HepG2 (cell line): Measurements from ENCODE around the gene SRRM4. TPM values are rescaled to one million over a fixed set of nuclear protein-coding genes. Genes with fewer than 3 reads are reported as not detected.

Source experiments
- ATAC-seq: fragments of 200-7000 bp; cut with Tn5 transposase; 3 replicates; pipeline ENCODE4 v1.9.1; 2020; ENCODE audit warnings: mild to moderate bottlenecking, moderate library complexity
- BruUV-seq: library from RNA; stranded (reverse); fragments of 400-500 nt; replicated peaks from 2 replicates; lab custom pipeline; 2021; lab: Mats Ljungman, UMichigan
- CTCF ChIA-PET: fragments of 300-600 bp; formaldehyde crosslinking; extraction: SDS; loops from one replicate; lab custom pipeline; 2021; ENCODE audit warnings: low total read pairs, inconsistent platforms, low intra/inter-chr PET ratio; lab: Yijun Ruan, JAX
- POLR2A ChIA-PET: fragments of 350-600 bp; sonication (Branson Sonifier 250); formaldehyde crosslinking; loops from one replicate; lab custom pipeline; 2020; ENCODE audit warnings: antibody characterized with exemption, inconsistent platforms; lab: Yijun Ruan, JAX
- DNase-seq: peaks from one replicate; pipeline ENCODE4 v3.0.0-alpha.2; 2015; ENCODE audit warnings: low spot score
- FAIRE-seq: peaks from 3 replicates; lab custom pipeline; 2011; peaks lifted over from hg19 to GRCh38; lab: Jason Lieb, UNC
- H2AFZ ChIP-seq: one replicate; pipeline ENCODE4 v1.6.1; 2011; ENCODE audit warnings: low read length, inconsistent platforms
- H3K27ac ChIP-seq: fragments of 300-600 bp; 3 replicates; pipeline ENCODE4 v1.8.0; 2011; ENCODE audit warnings: mixed run types, mild to moderate bottlenecking, mixed read lengths, low read length, inconsistent platforms; ENCODE audit not compliant: insufficient read depth; ENCODE audit errors: extremely low read length
- H3K27me3 ChIP-seq, 2 experiments: fragments of 200-600 bp in 1 of 2; 2 replicates in 1 of 2; 3 replicates in 1 of 2; pipeline versions ENCODE4 v1.6.0 to v1.8.0; 2011; ENCODE audit warnings: low read length in 2 of 2, mild to moderate bottlenecking in 2 of 2, moderate library complexity in 2 of 2, inconsistent platforms in 1 of 2; ENCODE audit not compliant: insufficient read depth in 2 of 2, control insufficient read depth in 1 of 2
- H3K36me3 ChIP-seq, 2 experiments: fragments of 200-600 bp in 1 of 2; replicated peaks in 1 of 2; 2 replicates in 1 of 2; 3 replicates in 1 of 2; pipeline versions ENCODE4 v1.5.1 to v1.8.0; 2011; ENCODE audit warnings: low read length in 2 of 2, inconsistent platforms in 1 of 2; ENCODE audit not compliant: insufficient read depth in 2 of 2, control insufficient read depth in 1 of 2
- H3K4me1 ChIP-seq: 2 replicates; pipeline ENCODE4 v1.5.1; 2012; ENCODE audit warnings: low read length, inconsistent platforms; ENCODE audit not compliant: insufficient read depth
- H3K4me2 ChIP-seq: 2 replicates; pipeline ENCODE4 v1.6.0; 2011; ENCODE audit warnings: low read depth, low read length, inconsistent platforms
- H3K4me3 ChIP-seq, 3 experiments: fragments of 200-600 bp in 1 of 3; sonication (generic), shearing (Covaris generic) in 1 of 3; replicated peaks in 1 of 3; 2 replicates each; pipeline ENCODE4 v1.5.1; 2011 to 2016; ENCODE audit warnings: low read length in 3 of 3, inconsistent platforms in 2 of 3, low read depth in 2 of 3, mild to moderate bottlenecking in 2 of 3, control low read depth in 1 of 3, mixed read lengths in 1 of 3; ENCODE audit not compliant: insufficient read depth in 1 of 3
- H3K79me2 ChIP-seq: one replicate; pipeline ENCODE4 v1.6.1; 2011; ENCODE audit warnings: low read length, inconsistent platforms; ENCODE audit not compliant: insufficient read depth
- H3K9ac ChIP-seq: 2 replicates; pipeline ENCODE4 v1.6.0; 2011; ENCODE audit warnings: mild to moderate bottlenecking, low read depth, low read length, inconsistent platforms; ENCODE audit not compliant: insufficient read depth
- H3K9me3 ChIP-seq: 2 replicates; pipeline ENCODE4 v1.5.1; 2012; ENCODE audit warnings: mild to moderate bottlenecking, low read length
- H4K20me1 ChIP-seq: 2 replicates; pipeline ENCODE4 v1.6.0; 2011; ENCODE audit warnings: inconsistent platforms, mild to moderate bottlenecking, low read length, moderate library complexity; ENCODE audit not compliant: insufficient read depth
- HMGXB4 ChIP-seq, 2 experiments: sonication (generic) in 1 of 2; formaldehyde crosslinking in 1 of 2; IDR thresholded peaks; 2 replicates each; pipeline versions ENCODE4 v1.4.0 to v1.6.1; 2018 to 2020; ENCODE audit warnings: missing genetic modification reagents in 2 of 2, borderline replicate concordance in 1 of 2, low read depth in 1 of 2, mild to moderate bottlenecking in 1 of 2, missing biosample characterization in 1 of 2
- MIER2 ChIP-seq: IDR thresholded peaks from 2 replicates; pipeline ENCODE4 v1.6.1; 2016; ENCODE audit warnings: missing biosample characterization, missing genetic modification reagents
- REPIN1 ChIP-seq: sonication (generic); formaldehyde crosslinking; IDR thresholded peaks from 2 replicates; pipeline ENCODE4 v1.8.0; 2022; ENCODE audit warnings: missing genetic modification reagents, low read depth, mild to moderate bottlenecking, borderline replicate concordance
- SRSF9 ChIP-seq: fragments of 200-400 bp; formaldehyde crosslinking; IDR thresholded peaks from 2 replicates; pipeline ENCODE4 v1.6.1; 2018; ENCODE audit warnings: borderline replicate concordance, mild to moderate bottlenecking, low read depth, low read length; ENCODE audit not compliant: insufficient read depth, poor library complexity, severe bottlenecking
- ZFP36 ChIP-seq: fragments of 150-350 bp; IDR thresholded peaks from 2 replicates; pipeline ENCODE4 v1.6.1; 2018; ENCODE audit warnings: borderline replicate concordance, low read length, low read depth; ENCODE audit not compliant: partially characterized antibody
- WGBS: methylation state at CpG from one replicate; pipeline ENCODE4 v1.1.6; 2017; ENCODE audit warnings: low lambda C conversion rate; 5-methylcytosine and 5-hydroxymethylcytosine counted together
- in situ Hi-C: cut with HindIII; loops from 2 replicates; pipeline ENCODE4 v1.10.0; 2017; ENCODE audit warnings: low pct_unique_long_range_greater_than_20kb; ENCODE audit not compliant: extremely low pct_ligation_motif_present
- intact Hi-C: fragments of 100-400 bp; cut with micrococcal nuclease; formaldehyde crosslinking; loops from one replicate; pipeline ENCODE4 v1.10.0; 2022; ENCODE audit not compliant: unreplicated experiment
- polyA plus RNA-seq, 8 experiments: library from polyadenylated mRNA; depleted of rRNA in 3 of 8; stranded (reverse) in 7 of 8; unstranded in 1 of 8; fragments of >200 nt; fragmentation: Illumina TruSeq in 4 of 8; extraction: Trizol in 4 of 8; gene quantifications; 2 replicates each; pipeline versions ENCODE4 v1.2.1 to v1.2.3, GENCODE V29; 2011 to 2016; ENCODE audit warnings: low read depth in 4 of 8, missing spikeins in 1 of 8, mixed read lengths in 1 of 8; ENCODE audit not compliant: insufficient read depth in 1 of 8
- total RNA-seq, 5 experiments: library from RNA; depleted of rRNA; stranded (reverse); fragments of >200 nt; fragmentation: Illumina TruSeq; extraction: Trizol; gene quantifications; 2 replicates each; pipeline ENCODE4 v1.2.3, GENCODE V29; 2016; ENCODE audit warnings: low read depth in 1 of 5
- TF ChIP-seq, protein P1 (sequence below): sonication (generic); formaldehyde crosslinking; IDR thresholded peaks from 2 replicates; pipeline ENCODE4 v1.4.0; 2020; ENCODE audit warnings: missing genetic modification reagents, borderline replicate concordance

Gene SRRM4
- total and polyA plus RNA-seq, 2 of the 13 experiments (the other 11 are each of a cell fraction or from before 2014, with no cell fraction given), result not detected

GRCh38 chr12:118982984-118983761, 1.8 kb downstream of the SRRM4 start:
- WGBS, result 9% methylated on average over 7 of the region's 7 CpGs

More at GRCh38 chr12:118982984-118983761, 1.8 kb downstream of the SRRM4 start:
- Histone ChIP-seq H3K27me3 (peaks cover 4 to 15% of the 10 kb centered on the region in 2 experiments; a peak in 3 of 5 replicates), H3K4me2 (no peak overlapping the region), H3K27ac (no peak overlapping the region), H3K36me3 (no peaks in the 10 kb centered on the region), H2AFZ (no peak overlapping the region), H3K79me2 (no peaks in the 10 kb centered on the region), H3K9me3 (no peaks in the 10 kb centered on the region), H3K4me1 (no peaks in the 10 kb centered on the region), H4K20me1 (no peaks in the 10 kb centered on the region), H3K9ac (no peak overlapping the region), H3K4me3 (no peak overlapping the region)
- no peak for DNase-seq
- no TSS peak for BruUV-seq
- CTCF ChIA-PET, result no interaction called here
- ATAC-seq, result no peak
- TF ChIP-seq HMGXB4 (CRISPR knock-in tag; IDR thresholded peaks at IDR 0.05; ENCODE audit: borderline replicate concordance in 1 of 2, low read depth in 1 of 2) (no peak), REPIN1 (no peak), ZFP36 (no peak), MIER2 (CRISPR knock-in tag) (no peak), SRSF9 (no peak)
- TF ChIP-seq, protein P1, sequence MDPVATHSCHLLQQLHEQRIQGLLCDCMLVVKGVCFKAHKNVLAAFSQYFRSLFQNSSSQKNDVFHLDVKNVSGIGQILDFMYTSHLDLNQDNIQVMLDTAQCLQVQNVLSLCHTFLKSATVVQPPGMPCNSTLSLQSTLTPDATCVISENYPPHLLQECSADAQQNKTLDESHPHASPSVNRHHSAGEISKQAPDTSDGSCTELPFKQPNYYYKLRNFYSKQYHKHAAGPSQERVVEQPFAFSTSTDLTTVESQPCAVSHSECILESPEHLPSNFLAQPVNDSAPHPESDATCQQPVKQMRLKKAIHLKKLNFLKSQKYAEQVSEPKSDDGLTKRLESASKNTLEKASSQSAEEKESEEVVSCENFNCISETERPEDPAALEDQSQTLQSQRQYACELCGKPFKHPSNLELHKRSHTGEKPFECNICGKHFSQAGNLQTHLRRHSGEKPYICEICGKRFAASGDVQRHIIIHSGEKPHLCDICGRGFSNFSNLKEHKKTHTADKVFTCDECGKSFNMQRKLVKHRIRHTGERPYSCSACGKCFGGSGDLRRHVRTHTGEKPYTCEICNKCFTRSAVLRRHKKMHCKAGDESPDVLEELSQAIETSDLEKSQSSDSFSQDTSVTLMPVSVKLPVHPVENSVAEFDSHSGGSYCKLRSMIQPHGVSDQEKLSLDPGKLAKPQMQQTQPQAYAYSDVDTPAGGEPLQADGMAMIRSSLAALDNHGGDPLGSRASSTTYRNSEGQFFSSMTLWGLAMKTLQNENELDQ (CRISPR knock-in tag), result no peak
- no peak for FAIRE-seq
- in situ Hi-C loops (no loop called here), intact Hi-C loops (no loop called here)
- POLR2A ChIA-PET, result no interaction called here
